Measurements from ENCODE around the gene LCLAT1.

Gene LCLAT1

DNA sequence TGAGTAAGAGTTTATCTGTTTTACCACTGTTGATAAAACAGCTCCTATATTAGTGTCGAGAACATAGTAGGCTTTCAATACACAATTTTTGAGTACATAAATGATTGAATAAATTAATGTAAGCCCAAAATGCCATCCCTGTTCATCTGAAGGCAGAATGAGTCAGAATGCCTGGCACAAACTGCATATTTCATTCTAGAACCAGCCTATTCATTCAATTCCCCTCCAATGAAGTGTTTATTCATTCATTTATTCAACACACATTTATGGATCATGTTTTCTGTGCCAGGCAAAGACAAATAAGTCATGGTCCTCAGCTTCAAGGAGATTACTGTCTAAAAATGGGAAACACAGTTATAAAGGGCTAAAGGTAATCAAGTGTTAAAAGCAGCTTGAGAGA lies 22.8 kb upstream of the LCLAT1 start:
- no peak for DNase-seq

DNA sequence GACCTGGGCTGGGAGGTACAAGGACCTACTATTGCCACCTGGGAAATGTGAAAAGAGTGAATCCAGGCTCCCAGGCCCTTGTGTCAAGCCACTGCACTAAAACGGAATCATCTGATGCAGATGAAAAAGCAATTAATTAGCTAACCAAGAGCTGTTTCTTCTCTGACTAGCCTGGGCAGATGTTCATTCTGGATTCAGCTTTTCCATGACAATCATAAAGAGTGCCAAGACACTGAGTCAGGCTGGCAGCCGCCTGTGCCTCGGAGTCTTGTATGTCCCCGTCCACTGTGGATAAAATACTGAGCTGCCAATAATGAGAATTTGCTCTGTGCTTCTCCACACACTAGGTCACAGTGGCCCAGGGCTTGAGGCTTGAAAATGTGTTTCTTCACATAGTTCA lies 21.7 kb upstream of the LCLAT1 start:
- no peak for DNase-seq

DNA sequence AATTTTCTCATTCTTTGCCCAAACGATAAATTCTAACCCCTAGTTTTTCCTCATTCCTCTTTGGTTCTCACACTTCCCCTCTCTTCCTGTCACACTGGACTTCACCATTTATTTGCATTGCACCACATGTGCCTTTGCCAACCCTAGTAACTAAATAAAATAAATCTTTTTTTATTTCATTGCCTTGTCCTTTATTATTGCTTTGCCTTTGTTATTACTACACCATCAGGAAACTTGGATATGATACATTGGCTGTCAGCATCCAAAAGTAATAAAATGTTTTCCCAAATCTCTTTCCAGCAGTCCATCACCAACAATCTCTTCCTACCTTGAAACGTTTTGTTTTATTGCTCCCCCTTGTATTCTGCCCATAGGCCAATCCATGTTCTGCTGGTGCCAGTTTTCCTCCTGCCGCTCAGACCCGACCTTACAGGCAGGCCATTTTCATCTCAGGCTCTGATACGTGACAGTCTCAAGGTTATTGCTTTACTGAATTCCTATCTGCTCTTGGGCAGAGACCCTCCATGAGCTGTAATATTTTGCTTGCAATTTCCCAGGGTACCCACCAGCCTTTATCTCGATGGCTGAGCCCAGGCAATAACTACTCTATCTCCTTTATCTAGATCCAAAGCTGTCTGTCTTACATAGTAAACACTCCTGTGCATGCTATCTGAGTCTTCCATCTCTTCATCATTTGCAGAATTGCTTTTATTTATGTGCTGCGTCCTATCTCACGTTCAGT lies 19.3 kb upstream of the LCLAT1 start:
- DNase-seq = no peak

DNA sequence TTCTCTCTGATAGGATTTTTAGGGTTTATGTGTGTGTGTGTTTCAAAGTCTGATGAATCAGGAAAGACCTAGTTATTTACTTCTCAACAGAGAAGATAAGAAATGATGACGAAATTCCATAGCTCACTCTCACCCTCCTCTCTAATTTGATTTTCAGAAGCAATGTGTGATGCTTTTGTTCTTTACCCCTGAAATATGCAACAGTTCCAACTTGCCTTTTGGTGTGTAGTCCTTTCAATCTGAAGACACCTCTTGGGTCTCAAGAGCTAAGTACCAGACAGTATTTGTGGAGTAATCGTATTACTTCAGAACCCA lies 18.7 kb upstream of the LCLAT1 start:
- no peak for DNase-seq

DNA sequence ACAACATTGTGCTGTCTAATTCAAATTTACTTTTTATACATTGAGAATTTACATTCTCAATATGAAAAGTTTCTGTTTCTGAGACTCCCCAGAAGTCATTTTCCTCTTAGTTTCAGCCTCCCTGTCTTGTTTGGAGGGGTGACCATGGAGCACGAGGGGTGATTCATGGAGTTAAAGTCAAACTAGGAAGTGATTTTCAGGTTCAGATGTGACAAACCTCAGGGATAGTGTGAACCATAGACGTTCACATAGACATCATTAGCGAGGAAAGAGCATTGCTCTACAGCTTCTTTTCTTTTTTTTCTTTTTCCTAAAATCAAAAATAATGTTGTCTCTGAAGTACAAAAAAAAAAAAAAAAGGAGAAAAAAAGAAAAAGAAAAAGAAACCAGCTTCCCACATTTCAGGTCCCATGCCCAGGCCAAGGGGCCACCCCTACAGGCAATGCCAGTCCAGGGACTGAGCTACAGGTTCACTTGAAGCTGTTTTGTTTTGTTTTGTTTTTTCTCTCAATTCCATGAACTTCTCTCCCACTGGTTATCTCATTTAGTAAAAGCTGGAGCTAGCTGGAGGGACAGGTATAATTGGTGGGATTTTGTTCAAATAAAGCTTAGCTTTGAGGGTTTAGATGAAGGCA lies 18.1 kb upstream of the LCLAT1 start:
- no peak for DNase-seq

DNA sequence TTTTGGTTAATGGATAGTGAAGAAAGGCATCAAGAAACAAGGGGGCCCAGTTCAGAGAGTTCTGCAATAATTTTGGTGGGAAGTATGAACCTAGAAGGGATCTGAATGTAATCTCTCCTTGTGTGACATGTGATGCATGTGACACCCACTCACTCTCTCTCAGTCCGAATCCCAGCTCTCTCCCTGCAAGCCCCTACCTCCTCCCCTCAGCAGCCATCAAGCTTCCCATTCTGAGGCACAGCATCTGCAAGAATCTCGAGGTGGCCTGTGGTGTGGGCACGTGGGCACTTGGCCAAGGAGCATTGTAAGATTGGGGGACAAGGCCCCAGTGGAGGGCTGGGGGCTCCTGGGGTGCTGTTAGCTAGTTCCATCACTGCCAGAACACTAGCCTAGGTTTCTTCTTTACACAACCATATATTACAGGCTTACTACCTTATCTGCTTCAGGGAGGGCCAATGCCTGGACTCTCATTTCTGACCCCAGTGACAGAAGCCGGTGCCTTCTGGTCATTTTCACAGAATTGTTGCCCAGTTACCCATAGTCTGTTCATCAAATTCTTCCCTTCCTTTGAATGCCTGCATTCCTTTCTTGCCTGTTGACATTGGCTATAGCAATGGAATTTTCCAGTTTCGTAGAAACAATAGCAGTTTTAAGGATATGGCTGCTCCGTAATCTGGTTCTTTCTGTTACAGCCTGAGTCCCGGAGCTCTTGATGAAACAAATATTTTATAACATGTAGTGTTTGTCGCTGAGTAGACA lies 13.3 kb upstream of the LCLAT1 start:
- DNase-seq = no peak

DNA sequence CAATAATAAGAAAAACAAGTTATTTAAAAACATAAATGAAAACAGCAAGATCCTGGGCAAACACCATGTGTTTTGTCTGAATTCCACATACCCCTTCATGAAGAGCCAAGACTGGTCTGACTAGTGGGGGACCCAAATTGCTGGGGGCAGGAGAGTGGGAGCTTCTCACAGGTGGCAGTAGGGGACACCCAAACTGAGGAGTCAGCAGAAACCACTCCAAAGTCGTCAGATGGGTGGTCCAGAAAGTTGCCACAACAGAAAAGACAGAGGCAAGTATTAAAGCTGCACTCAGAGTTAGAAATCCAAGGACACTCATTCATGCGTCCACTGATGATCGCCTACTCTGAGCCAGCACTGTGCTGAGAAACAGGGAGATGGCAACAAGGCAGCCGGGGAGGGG lies 12.3 kb upstream of the LCLAT1 start:
- DNase-seq = no peak

DNA sequence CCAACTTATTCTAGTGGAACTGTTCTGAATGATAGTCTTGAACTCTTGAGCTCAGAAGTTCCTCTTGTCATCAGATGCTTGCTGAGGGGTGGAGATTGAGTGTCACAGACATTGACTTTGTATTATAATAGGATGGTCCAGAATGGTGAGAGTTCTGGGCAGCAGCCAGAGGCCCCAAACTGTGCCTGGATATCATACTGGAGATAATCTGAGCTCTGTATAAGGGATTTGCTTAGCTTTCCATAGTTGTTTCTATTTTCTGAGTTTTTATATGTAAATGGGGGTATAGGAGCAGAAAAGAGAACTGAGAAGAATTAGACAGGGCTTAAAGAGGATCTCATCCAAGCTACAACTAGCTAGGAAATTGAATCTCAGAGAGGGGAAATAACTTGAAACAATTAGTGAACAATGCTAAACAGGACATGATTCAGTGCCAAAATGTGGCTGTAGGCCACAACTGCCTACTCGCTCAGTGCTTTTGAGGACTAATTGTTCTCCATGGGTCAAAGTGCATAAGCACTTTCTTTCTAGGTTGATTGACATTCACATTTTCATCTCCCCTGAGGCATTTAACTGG lies 10.1 kb upstream of the LCLAT1 start:
- DNase-seq = no peak

DNA sequence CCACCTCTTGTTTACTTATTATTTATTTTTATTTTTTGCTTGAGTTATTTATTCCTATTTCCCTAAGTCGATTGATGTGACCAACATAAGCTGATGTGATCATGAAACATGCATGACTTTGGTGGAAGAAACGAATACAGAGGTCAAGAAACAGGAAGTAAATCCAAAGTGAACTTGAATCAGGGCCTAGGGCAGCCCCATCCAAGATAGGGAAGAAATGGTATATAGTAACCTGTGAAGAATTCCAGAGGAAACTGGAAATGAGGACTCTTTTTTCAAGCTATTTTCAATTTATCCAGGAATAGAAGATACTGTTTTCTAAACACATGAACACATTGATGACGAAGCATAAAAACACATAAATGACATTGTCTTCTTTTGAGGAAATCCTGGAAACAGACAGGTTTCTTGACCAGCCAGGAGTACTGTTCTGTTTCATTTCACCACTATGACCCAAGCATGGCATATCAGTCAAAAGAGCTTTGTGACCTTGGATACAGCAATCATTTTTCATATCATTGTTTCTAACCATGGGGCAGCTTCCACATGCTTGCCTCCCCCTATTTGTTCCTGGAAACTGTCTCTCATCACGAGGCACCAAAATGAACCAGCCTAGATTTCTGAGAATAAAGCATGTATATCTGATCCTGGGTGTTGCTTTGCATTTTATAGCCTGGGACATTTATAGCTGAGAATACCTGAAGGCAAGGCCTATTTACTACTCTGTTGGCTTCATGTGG lies 9.1 kb upstream of the LCLAT1 start:
- DNase-seq = no peak

DNA sequence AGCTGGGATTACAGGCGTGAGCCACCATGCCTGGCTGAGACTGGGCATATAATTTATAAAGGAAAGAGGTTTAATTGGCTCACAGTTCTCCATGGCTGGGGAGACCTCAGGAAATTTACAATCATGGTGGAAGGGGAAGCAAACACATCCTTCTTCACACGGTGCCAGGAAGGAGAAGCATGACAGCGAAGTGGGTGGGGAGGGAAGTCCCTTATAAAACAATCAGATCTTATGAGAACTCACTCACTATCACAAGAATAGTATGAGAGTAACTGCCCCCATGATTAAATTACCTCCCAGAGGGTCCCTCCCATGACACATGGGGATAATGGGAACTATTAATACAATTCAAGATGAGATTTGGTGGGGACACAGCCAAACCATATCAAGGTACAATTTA lies 7.8 kb upstream of the LCLAT1 start:
- DNase-seq = no peak

DNA sequence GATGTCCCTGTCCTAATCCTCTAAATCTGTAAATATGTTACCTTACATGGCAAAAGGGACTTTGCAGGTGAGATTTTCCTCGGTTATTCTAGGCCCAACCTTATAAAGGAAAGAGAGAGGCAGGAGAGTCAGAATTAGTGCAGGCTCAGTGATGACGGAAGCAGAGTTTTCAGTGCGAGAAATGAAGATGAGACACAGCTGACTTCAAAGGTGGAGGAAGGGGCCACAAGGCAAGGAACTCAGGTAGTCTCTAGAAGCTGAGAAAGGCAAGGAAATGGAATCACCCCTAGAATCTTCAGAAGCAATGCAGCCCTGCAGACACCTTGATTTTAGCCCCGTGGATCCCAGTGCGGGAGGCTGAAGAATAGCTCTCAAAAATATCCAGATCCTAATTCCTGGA lies 7.2 kb upstream of the LCLAT1 start:
- DNase-seq = no peak

DNA sequence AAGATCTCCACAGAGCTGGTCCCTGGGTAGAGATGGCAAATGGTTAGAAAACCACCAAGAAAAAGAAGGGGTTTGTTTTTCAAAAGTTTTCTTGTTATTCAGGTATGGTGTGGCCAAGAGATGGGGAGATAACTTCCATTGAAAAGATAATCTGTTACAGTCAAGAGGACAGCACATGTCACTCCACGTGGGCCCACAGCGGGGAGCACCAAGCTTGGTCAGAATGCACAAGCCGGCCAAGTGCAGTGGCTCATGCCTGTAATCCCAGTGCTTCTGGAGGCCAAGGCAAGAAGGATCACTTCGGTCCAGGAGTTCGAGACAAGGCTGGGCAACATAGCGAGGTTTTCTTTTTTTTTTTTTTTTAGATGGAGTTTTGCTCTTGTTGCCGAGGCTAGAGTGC lies 6.0 kb upstream of the LCLAT1 start:
- DNase-seq = no peak

DNA sequence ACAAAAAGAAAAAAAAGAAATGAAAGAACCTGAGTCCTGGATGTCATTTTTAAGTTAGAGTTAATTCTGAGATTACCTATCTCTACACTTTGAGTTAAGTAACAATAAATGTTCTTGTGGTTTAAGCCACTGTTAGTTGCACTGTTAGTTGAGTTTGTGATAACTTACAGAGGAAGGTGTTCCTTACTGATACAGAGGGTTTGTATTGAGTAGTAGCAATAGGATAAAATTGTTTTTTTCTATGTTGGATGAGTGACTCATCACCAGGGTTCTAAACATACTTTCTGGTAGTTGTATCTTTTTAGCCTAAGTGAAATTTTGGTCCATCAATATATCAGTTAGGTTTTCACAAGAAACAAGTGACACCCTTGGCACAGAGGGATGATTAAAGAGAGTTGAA lies 4.0 kb upstream of the LCLAT1 start:
- no peak for DNase-seq

DNA sequence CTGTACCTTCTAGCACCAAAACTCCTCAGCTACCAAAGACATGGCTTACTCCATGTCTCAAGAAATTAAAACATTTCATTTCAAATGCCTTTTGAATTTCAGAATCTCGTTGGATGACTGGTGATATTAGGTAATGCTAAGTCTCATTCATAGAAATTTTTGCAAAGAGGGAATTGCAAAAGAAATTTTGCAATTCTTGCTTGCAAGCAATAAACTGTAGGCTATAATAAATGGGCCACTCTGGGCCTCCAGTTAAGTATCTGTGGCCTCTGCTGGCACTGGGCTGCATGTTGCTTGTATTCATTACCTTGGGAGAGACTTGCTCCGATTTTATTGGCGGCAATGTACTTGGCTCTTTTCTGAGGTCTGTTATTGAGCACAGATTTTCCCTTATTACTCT lies 2.8 kb upstream of the LCLAT1 start:
- DNase-seq = no peak

DNA sequence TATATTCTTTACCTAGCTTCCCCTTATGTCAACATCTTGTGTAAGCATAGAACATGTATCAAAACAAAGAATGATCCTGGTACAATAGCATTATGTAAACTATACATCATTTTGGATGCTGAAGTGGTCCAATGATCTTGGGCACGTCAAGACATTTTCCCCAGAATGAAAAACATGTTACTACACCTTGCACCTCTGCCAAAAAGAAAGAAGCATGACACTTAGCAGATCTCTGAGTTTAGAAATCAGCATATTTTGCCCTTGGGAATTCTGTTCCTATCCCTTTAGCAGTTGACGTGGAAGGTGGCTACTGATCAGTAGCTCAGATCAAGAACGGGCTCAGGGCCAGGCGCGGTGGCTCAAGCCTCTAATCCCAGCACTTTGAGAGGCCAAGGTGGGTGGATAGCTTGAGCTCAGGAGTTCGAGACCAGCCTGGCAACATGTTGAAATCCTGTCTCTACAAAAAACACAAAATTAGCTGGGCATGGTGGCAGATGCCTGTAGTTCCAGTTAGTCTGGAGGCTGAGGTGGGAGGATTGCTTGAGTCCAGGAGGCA lies 1.7 kb upstream of the LCLAT1 start:
- DNase-seq = peak; percentile 3

DNA sequence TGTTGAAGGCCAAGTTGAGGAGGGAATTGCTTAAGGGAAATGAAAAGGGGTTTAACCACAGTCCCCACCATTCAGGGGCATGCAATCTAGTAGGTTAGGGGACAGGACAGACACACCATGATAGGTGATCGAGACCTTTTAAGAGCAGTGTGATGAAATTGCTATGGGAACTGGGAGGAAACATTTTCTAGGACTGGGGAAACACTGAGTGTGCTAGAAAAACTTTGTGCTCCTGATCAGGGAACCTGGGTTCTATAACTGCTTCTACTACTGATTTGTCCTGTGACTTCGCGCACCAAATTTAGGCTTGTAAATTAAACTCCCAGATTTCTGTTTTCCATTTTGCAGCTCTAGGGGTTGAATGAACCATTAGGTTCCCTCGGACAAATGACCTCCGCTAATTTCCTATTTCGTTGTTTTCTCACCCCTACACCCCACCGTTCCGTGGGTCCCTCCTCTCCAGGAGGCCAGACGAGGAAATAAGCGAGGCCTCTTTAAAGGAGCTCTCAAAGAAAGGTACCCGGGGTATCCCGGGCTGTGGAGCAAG lies 371 bp upstream of the LCLAT1 start:
- DNase-seq = no peak

DNA sequence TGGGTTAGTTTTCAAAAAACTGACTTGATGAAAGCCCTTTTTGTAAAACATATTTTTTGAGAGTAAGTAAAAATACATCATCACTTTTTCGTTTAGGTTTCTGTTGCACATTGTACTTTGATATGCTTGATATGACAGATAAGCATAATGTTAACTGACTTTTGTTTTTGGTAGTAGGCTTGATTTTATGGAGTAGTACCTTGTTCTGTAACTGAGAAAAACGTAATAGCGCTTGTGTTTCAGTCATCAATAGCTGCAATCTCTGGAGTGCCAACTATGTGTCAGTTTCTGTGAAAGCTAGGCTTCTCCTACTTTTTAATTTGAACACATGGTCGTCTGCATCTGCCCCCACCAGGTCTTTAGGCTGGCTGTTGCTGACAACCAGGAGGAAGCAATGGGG lies 1.3 kb downstream of the LCLAT1 start:
- DNase-seq = no peak

DNA sequence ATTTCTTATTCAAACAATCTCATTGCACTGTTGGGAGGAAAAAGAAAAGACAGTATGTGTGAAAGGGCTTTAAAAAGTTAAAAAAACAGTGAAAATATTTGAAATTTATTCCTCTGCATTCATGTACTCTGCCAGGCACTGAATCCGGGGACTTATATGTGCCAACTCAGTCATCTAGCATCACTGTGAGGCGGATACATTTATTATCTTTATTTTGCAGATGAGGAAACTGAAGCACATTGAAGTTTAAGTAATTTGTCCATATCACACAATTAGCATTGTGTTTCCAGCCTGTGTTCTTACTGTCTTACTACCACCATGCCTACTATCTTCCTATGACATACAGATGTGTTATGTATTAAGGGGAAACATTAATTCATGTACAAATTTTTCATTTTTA lies 1.8 kb downstream of the LCLAT1 start:
- DNase-seq = no peak

DNA sequence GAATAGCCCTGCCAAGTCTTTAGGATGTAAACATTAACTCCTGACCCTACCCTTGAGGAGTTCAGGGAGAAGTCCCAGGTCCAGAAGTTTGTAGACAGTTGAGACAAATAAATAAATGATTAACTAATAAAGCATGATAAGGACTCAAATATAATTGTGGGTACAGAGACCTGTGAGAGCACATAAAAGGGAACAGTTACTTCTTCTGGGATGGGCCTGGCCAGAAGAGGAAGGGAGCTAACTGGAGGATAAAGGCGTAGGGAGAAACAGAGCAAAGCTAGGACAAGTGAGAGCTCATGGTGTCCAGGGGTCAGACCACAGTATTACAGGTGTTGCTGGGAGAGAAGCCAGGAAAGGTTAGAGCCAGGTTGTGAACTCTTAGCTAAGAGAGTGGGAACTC lies 3.0 kb downstream of the LCLAT1 start:
- DNase-seq = no peak

DNA sequence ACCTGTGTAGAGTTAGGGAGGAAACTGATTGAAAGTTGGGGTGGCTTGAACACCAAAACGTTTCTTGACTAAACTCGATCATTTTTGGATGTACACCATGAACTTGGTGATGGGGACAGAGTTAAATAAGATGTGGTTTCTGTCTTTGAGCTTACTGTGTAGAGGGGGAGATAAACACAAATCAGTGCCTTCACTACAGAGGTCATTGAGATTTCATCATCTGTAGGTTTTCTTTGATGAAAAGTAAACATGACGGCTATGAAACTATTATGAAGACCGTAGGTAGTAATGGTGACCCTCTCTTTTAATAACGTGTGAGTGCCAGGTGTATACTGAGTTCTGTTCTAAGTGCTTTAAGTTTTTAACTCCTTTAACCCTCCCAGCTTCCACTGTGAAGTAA lies 6.5 kb downstream of the LCLAT1 start:
- no peak for DNase-seq

DNA sequence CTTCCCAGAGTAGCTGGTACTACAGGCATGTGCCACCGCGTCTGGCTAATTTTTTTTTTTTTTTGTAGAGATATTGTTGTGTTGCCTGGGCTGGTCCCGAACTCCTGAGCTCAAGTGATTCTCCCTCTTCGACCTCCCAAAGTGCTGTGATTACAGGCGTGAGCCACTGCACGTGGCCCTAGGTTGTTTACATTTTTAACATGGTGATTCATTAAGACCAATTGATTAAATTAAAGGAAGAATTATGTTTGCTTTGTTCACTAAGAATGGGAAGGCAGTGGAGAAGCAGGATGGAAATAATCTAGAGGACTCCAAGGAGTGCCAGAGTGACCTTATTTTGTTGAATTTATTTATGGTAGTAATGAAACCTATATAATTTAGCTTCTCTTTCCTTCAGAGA lies 7.5 kb downstream of the LCLAT1 start:
- DNase-seq = no peak

DNA sequence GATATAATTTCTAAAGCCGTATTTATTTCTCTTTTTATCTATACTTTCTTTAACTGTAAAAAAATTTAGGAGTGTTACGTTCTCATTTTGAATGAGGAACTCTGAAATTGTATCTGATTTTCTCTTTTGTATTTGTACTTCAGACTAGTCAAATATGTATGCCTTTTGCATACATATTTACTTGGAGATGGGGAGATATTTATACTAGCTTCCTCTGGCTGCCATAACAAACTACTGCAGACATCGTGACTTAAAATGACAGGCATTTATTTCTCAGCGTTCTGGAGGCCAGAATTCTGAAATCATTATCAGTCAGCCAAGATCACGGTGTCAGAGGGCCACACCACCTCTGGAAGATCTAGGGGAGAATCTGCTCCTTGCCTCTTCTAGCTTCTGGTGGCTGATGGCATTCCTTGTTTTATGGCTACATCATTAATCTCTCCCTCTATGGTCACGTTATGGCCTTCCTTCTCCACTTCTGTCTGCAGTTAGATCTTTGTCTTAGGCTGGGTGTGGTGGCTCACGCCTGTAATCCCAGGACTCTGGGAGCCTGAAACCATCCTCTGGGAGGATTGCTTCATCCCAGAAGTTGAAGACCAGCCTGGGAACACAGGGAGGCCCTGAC lies 8.2 kb downstream of the LCLAT1 start:
- DNase-seq = no peak
